ENCODE results near the gene ROCK1.

DNA sequence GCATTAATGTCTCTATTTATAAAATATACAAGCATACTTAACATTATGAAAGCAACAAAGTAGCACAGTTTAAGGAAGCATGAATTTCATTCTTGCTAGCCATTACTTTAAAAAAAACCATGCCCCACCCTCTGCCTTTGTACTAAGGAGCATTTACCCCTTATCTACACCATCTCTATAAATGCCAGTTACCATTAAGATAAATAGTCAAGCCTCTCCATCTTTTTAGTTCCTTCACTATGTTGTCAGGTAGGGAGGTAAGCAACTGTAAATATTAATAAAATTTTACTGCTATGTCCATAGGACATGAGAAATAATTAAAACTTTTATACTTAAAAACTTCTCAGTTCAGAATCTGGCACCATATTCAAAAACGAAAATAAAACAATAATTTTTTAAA is 42.1 kb downstream of the ROCK1 start:
- no peak for TF ChIP-seq CTCF (IDR thresholded peaks at IDR 0.05)
- TF ChIP-seq EZH2 (IDR thresholded peaks at IDR 0.05; ENCODE audit: borderline replicate concordance, insufficient read depth, low read depth, low read length, poor library complexity, severe bottlenecking): no peak
